ENCODE measurements around the gene TICAM2. TPM values are rescaled to one million over a fixed set of nuclear protein-coding genes. Genes with fewer than 3 reads are reported as not detected.
A peak's percentile ranks its signal among the peaks of the same experiment; 100 is the strongest.

The TICAM2 gene
- total RNA-seq, 1 donor, result under 0.01 TPM

- no peak for DNase-seq (ENCODE audit: low read depth in 2 of 3, low spot score in 2 of 3)
These were observed 29.1 kb downstream of the TICAM2 start for GRCh38 chr5:115573133-115573532.

- no peak for DNase-seq (ENCODE audit: low read depth in 2 of 3, low spot score in 2 of 3)
These were observed 30.8 kb downstream of the TICAM2 start for GRCh38 chr5:115571441-115571878.

- no peak for DNase-seq (ENCODE audit: low read depth in 2 of 3, low spot score in 2 of 3)
These were observed 33.6 kb downstream of the TICAM2 start for GRCh38 chr5:115568668-115569067.

GRCh38 chr5:115565233-115565632 lies 37.0 kb downstream of the TICAM2 start:
- DNase-seq (ENCODE audit: low read depth in 2 of 3, low spot score in 2 of 3), result no peak

- no peak for DNase-seq (ENCODE audit: low read depth in 2 of 3, low spot score in 2 of 3)
These were observed 41.1 kb downstream of the TICAM2 start for GRCh38 chr5:115561176-115561575.

- no peak for DNase-seq (ENCODE audit: low read depth in 2 of 3, low spot score in 2 of 3)
These were observed 42.8 kb downstream of the TICAM2 start for GRCh38 chr5:115559524-115559923.

GRCh38 chr5:115558388-115558956 lies 43.8 kb downstream of the TICAM2 start:
- no peak for DNase-seq (ENCODE audit: low read depth in 2 of 3, low spot score in 2 of 3)

GRCh38 chr5:115557667-115558387 lies 44.5 kb downstream of the TICAM2 start:
- DNase-seq (ENCODE audit: low read depth in 2 of 3, low spot score in 2 of 3), result peak in 1 of 3 donors; percentile 64

- DNase-seq (ENCODE audit: low read depth in 2 of 3, low spot score in 2 of 3), result no peak
These were observed 46.0 kb downstream of the TICAM2 start for GRCh38 chr5:115556276-115556675.

GRCh38 chr5:115555084-115555633 lies 47.1 kb downstream of the TICAM2 start:
- DNase-seq (ENCODE audit: low read depth in 2 of 3, low spot score in 2 of 3), result no peak

GRCh38 chr5:115553082-115553481 lies 49.2 kb downstream of the TICAM2 start:
- no peak for DNase-seq (ENCODE audit: low read depth in 2 of 3, low spot score in 2 of 3)

- DNase-seq (ENCODE audit: low read depth in 2 of 3, low spot score in 2 of 3), result no peak
These were observed 50.9 kb downstream of the TICAM2 start for GRCh38 chr5:115551415-115551814.

- DNase-seq (ENCODE audit: low read depth in 2 of 3, low spot score in 2 of 3), result peak in 2 of 3 donors; percentile 24 to 46
These were observed 53.1 kb downstream of the TICAM2 start for GRCh38 chr5:115549154-115549553.

GRCh38 chr5:115548683-115549082 lies 53.6 kb downstream of the TICAM2 start:
- DNase-seq (ENCODE audit: low read depth in 2 of 3, low spot score in 2 of 3), result no peak

- DNase-seq (ENCODE audit: low read depth in 2 of 3, low spot score in 2 of 3), result no peak
These were observed 56.9 kb downstream of the TICAM2 start for GRCh38 chr5:115545351-115545882.

GRCh38 chr5:115544436-115545350 lies 57.6 kb downstream of the TICAM2 start, which contains the start of gene FEM1C:
TSS of gene FEM1C (minus strand) at chr5:115544775. CDS start at chr5:115543493, 1,282 bp downstream.
- peak; percentile 87 to 96 (median 94) for DNase-seq (ENCODE audit: low read depth in 2 of 3, low spot score in 2 of 3)

GRCh38 chr5:115544043-115544435 lies 58.2 kb downstream of the TICAM2 start:
- DNase-seq (ENCODE audit: low read depth in 2 of 3, low spot score in 2 of 3), result peak in 2 of 3 donors; percentile 67 to 80

GRCh38 chr5:115543365-115544042 lies 58.8 kb downstream of the TICAM2 start:
- peak in 1 of 3 donors; percentile 22 for DNase-seq (ENCODE audit: low read depth in 2 of 3, low spot score in 2 of 3)

- no peak for DNase-seq (ENCODE audit: low read depth in 2 of 3, low spot score in 2 of 3)
These were observed 59.5 kb downstream of the TICAM2 start for GRCh38 chr5:115542651-115543364.

Data from hematopoietic multipotent progenitor cell (in vitro differentiated cells).